Activated naive CD8-positive, alpha-beta T cell treated with anti-CD3 and anti-CD28 coated beads, Interleukin-2, amount 50 U/mL, for 16 hours (primary cell): ENCODE measurements around the gene BNC2.

Experiments used
- DNase-seq: peaks from one replicate; pipeline ENCODE4 v3.0.0-alpha.2; 2020; ENCODE audit warnings: low read depth, low spot score

BNC2 gene

GRCh38 chr9:16368237-16369087 lies 502.0 kb downstream of the BNC2 start:
- DNase-seq: no peak

- DNase-seq: no peak
These were observed 502.8 kb downstream of the BNC2 start for GRCh38 chr9:16367605-16368231.

GRCh38 chr9:16364347-16364746 lies 506.1 kb downstream of the BNC2 start:
- no peak for DNase-seq

- DNase-seq: no peak
These were observed 506.6 kb downstream of the BNC2 start for GRCh38 chr9:16363916-16364315.

GRCh38 chr9:16363073-16363781 lies 507.2 kb downstream of the BNC2 start:
- DNase-seq: no peak

- no peak for DNase-seq
These were observed 508.5 kb downstream of the BNC2 start for GRCh38 chr9:16361939-16362338.

- no peak for DNase-seq
These were observed 509.4 kb downstream of the BNC2 start for GRCh38 chr9:16361118-16361517.

GRCh38 chr9:16360247-16360646 lies 510.2 kb downstream of the BNC2 start:
- DNase-seq: no peak
